ENCODE measurements around the gene JAZF1.

Gene JAZF1

DNA sequence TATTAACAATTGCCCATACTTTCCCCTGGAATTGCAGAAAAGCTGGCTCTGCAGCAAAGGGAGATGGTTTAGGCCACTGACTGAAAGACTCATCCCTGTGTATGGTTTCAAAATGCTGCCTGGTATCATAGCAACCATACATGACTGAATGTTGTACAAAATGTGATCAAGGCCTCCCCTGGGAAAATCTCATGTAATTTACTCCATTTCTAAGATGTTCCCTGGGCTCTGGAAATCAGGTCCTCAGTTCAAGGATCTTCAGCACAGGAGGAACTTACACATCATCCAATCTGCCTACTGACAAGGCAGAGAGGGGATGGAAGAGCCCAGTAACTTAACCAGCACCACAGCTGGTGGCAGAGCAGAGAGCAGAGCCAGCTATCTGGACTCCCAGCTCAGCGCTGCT lies 111.8 kb downstream of the JAZF1 start:
- H3K4me1 ChIP-seq (ENCODE audit: control insufficient read depth in 1 of 2, insufficient read depth in 2 of 2, low read length in 2 of 2) = peaks cover 12 to 32% of the 10 kb centered on the region in 2 donors

GRCh38 chr7:28067171-28067570 lies 113.4 kb downstream of the JAZF1 start:
- H3K4me1 ChIP-seq (ENCODE audit: control insufficient read depth in 1 of 2, insufficient read depth in 2 of 2, low read length in 2 of 2) = peaks cover 12 to 39% of the 10 kb centered on the region in 2 donors
- no peaks in the 10 kb centered on the region for H3K9me3 ChIP-seq (ENCODE audit: control insufficient read depth in 1 of 2, low read length in 2 of 2)
- no peak overlapping the region for H3K27ac ChIP-seq (ENCODE audit: low read length)

More for the DNA sequence above, 111.8 kb downstream of the JAZF1 start:
- H3K27me3 ChIP-seq (ENCODE audit: low read depth, low read length) = no peaks in the 10 kb centered on the region
- no peak overlapping the region for H3K4me3 ChIP-seq (ENCODE audit: low read depth in 1 of 2, low read length in 2 of 2)
- H3K36me3 ChIP-seq (ENCODE audit: control insufficient read depth in 1 of 2, insufficient read depth in 2 of 2, low read length in 2 of 2) = no peaks in the 10 kb centered on the region
- peak overlapping the region; percentile 27 for H3K27ac ChIP-seq (ENCODE audit: low read length)
- no peaks in the 10 kb centered on the region for H3K9me3 ChIP-seq (ENCODE audit: control insufficient read depth in 1 of 2, low read length in 2 of 2)

GRCh38 chr7:28065721-28066285 lies 114.8 kb downstream of the JAZF1 start:
- Histone ChIP-seq H3K27ac (ENCODE audit: low read length) (peak overlapping the region; percentile 65), H3K27me3 (ENCODE audit: low read depth, low read length) (no peaks in the 10 kb centered on the region), H3K9me3 (ENCODE audit: control insufficient read depth in 1 of 2, low read length in 2 of 2) (no peaks in the 10 kb centered on the region), H3K4me1 (ENCODE audit: control insufficient read depth in 1 of 2, insufficient read depth in 2 of 2, low read length in 2 of 2) (peaks cover 12 to 33% of the 10 kb centered on the region in 2 donors), H3K4me3 (ENCODE audit: low read depth in 1 of 2, low read length in 2 of 2) (no peak overlapping the region), H3K36me3 (ENCODE audit: control insufficient read depth in 1 of 2, insufficient read depth in 2 of 2, low read length in 2 of 2) (no peaks in the 10 kb centered on the region)

More at GRCh38 chr7:28067171-28067570, 113.4 kb downstream of the JAZF1 start:
- no peaks in the 10 kb centered on the region for H3K27me3 ChIP-seq (ENCODE audit: low read depth, low read length)
- no peaks in the 10 kb centered on the region for H3K36me3 ChIP-seq (ENCODE audit: control insufficient read depth in 1 of 2, insufficient read depth in 2 of 2, low read length in 2 of 2)
- no peak overlapping the region for H3K4me3 ChIP-seq (ENCODE audit: low read depth in 1 of 2, low read length in 2 of 2)

GRCh38 chr7:28065308-28065707 lies 115.3 kb downstream of the JAZF1 start:
- Histone ChIP-seq H3K27me3 (ENCODE audit: low read depth, low read length) (no peaks in the 10 kb centered on the region), H3K27ac (ENCODE audit: low read length) (peak overlapping the region; percentile 65), H3K4me3 (ENCODE audit: low read depth in 1 of 2, low read length in 2 of 2) (no peak overlapping the region), H3K36me3 (ENCODE audit: control insufficient read depth in 1 of 2, insufficient read depth in 2 of 2, low read length in 2 of 2) (no peaks in the 10 kb centered on the region), H3K9me3 (ENCODE audit: control insufficient read depth in 1 of 2, low read length in 2 of 2) (no peaks in the 10 kb centered on the region), H3K4me1 (ENCODE audit: control insufficient read depth in 1 of 2, insufficient read depth in 2 of 2, low read length in 2 of 2) (peaks cover 12 to 28% of the 10 kb centered on the region in 2 donors)

DNA sequence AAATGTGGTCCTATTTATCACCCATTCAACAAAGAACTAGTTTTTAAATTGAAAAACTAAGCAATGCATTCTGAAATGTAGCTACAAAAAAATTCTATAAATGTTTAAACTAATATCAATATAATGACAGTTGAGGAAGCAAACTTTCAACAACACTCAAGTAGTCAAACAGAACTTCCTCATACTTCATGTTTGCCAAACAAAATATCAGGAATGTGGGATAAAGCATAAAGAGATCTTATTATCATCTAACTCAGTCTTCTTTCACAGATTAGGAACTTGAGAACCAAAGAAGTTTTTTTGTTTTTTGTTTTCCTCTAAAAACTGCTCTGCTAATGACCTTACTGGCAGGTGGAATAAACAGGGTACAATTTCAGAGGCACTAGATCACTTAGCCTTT lies 116.2 kb downstream of the JAZF1 start:
- peaks cover 8 to 22% of the 10 kb centered on the region in 2 donors for H3K4me1 ChIP-seq (ENCODE audit: control insufficient read depth in 1 of 2, insufficient read depth in 2 of 2, low read length in 2 of 2)
- no peaks in the 10 kb centered on the region for H3K9me3 ChIP-seq (ENCODE audit: control insufficient read depth in 1 of 2, low read length in 2 of 2)
- H3K27ac ChIP-seq (ENCODE audit: low read length) = no peak overlapping the region
- H3K36me3 ChIP-seq (ENCODE audit: control insufficient read depth in 1 of 2, insufficient read depth in 2 of 2, low read length in 2 of 2) = no peaks in the 10 kb centered on the region
- no peak overlapping the region for H3K4me3 ChIP-seq (ENCODE audit: low read depth in 1 of 2, low read length in 2 of 2)
- H3K27me3 ChIP-seq (ENCODE audit: low read depth, low read length) = no peaks in the 10 kb centered on the region

DNA sequence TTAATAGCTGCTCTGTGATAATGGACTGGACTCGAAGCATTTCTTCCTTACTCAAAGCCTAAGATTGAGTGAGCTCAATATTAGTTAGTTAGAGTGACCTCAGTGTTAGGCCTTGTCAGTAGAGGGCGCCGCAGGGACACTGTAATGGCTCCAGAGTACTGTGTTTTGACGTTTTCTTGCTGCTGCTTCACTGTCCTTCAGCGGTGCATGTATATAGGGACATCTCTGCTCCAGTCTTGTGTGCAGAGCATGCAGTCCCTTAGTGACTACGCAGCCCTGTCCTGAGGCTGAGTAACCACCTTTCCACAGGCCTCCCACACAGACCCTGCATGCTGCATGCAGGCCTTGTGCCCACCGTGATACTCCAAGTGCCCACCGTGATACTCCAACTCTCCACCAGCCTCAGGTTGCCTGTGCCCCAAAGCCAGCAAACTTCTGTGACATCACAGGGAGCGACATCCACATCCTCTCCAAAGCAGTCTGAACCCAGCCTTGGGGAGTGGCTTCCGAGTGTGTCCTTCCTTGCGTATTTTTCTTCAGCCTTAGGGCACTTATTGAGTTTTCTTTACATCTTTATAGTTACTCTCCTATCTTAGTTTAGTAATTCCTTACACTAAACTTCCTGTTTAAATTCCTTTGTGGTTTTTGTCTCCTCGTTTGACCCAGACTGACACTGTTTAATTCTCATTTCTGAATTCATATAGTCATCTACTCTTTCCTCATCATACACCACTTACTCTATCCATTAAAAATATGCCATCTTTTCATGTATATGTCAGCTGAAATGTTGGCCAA lies 118.2 kb downstream of the JAZF1 start:
- no peaks in the 10 kb centered on the region for H3K27me3 ChIP-seq (ENCODE audit: low read depth, low read length)
- no peak overlapping the region for H3K4me3 ChIP-seq (ENCODE audit: low read depth in 1 of 2, low read length in 2 of 2)
- H3K4me1 ChIP-seq (ENCODE audit: control insufficient read depth in 1 of 2, insufficient read depth in 2 of 2, low read length in 2 of 2) = peaks cover 0 to 7% of the 10 kb centered on the region in 2 donors
- H3K27ac ChIP-seq (ENCODE audit: low read length) = no peak overlapping the region
- no peaks in the 10 kb centered on the region for H3K36me3 ChIP-seq (ENCODE audit: control insufficient read depth in 1 of 2, insufficient read depth in 2 of 2, low read length in 2 of 2)
- no peaks in the 10 kb centered on the region for H3K9me3 ChIP-seq (ENCODE audit: control insufficient read depth in 1 of 2, low read length in 2 of 2)

- no peaks in the 10 kb centered on the region for H3K9me3 ChIP-seq (ENCODE audit: control insufficient read depth in 1 of 2, low read length in 2 of 2)
Measured at GRCh38 chr7:28061824-28062196, 118.8 kb downstream of the JAZF1 start.

DNA sequence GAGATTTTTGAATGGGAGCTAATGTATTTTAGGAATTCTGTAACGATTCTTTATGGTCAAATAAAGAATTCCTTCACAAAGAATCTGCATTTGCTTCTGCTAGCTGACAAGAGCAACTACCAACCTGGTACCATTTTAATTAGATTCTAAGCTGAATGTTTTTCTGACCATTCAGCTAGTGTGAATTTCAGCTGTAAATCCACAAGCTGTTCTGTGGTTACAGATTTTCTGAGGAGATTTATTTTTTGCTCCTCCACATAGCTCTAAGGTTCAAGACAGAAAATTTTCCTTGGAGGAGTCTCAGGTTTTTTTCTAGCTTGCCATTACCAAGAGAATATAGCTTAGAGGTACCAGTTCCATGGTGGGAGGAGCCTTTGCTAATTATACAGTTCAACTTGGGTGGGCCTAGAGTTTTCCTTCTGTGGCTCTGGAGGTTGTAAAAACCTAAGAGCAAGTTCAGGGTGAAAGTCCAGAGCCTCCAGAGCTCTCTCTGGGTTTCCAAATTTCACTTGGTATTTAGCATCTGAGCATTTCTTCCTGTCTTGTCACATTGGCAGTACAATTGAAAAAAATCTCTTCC lies 120.1 kb downstream of the JAZF1 start:
- Histone ChIP-seq H3K27ac (ENCODE audit: low read length) (no peak overlapping the region), H3K9me3 (ENCODE audit: control insufficient read depth in 1 of 2, low read length in 2 of 2) (no peaks in the 10 kb centered on the region), H3K4me3 (ENCODE audit: low read depth in 1 of 2, low read length in 2 of 2) (no peak overlapping the region), H3K4me1 (ENCODE audit: control insufficient read depth in 1 of 2, insufficient read depth in 2 of 2, low read length in 2 of 2) (peaks cover 0 to 7% of the 10 kb centered on the region in 2 donors), H3K27me3 (ENCODE audit: low read depth, low read length) (no peaks in the 10 kb centered on the region), H3K36me3 (ENCODE audit: control insufficient read depth in 1 of 2, insufficient read depth in 2 of 2, low read length in 2 of 2) (no peaks in the 10 kb centered on the region)

More at GRCh38 chr7:28061824-28062196, 118.8 kb downstream of the JAZF1 start:
- no peaks in the 10 kb centered on the region for H3K36me3 ChIP-seq (ENCODE audit: control insufficient read depth in 1 of 2, insufficient read depth in 2 of 2, low read length in 2 of 2)
- H3K4me3 ChIP-seq (ENCODE audit: low read depth in 1 of 2, low read length in 2 of 2) = no peak overlapping the region
- H3K4me1 ChIP-seq (ENCODE audit: control insufficient read depth in 1 of 2, insufficient read depth in 2 of 2, low read length in 2 of 2) = peaks cover 0 to 7% of the 10 kb centered on the region in 2 donors
- H3K27me3 ChIP-seq (ENCODE audit: low read depth, low read length) = no peaks in the 10 kb centered on the region
- no peak overlapping the region for H3K27ac ChIP-seq (ENCODE audit: low read length)

GRCh38 chr7:28055161-28055544 lies 125.4 kb downstream of the JAZF1 start:
- no peak overlapping the region for H3K4me3 ChIP-seq (ENCODE audit: low read depth in 1 of 2, low read length in 2 of 2)

DNA sequence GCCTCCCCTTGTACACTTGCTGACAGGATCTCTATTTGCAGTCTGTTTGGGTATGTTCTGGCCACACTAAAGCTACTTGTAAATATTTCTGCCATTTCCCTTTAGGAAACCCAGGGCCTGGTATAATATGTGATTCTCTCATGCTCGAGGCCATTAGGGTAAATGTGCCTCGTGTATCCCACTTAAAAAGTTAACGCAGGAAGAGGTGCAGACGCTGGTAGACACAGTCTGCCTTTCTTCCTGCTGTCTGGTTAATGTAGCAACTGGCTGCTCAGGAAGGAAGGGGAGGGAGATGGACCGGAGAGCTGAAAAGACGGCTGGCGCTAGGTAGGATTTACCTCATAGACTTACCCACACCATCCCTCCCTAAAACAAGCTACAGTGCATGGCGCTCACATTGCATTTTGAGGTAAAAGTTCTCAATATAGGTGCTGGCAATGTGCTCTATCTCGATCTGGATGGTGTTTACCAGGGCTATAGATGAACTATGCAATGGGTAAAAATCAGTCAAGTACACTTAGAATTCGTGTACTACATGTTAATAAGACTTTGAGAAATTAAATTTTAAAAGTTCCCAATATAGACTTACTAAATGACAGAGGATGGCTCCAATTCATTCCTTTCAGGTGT lies 125.9 kb downstream of the JAZF1 start:
- Histone ChIP-seq H3K27me3 (ENCODE audit: low read depth, low read length) (no peaks in the 10 kb centered on the region), H3K27ac (ENCODE audit: low read length) (no peak overlapping the region), H3K36me3 (ENCODE audit: control insufficient read depth in 1 of 2, insufficient read depth in 2 of 2, low read length in 2 of 2) (no peaks in the 10 kb centered on the region), H3K4me3 (ENCODE audit: low read depth in 1 of 2, low read length in 2 of 2) (no peak overlapping the region), H3K9me3 (ENCODE audit: control insufficient read depth in 1 of 2, low read length in 2 of 2) (no peaks in the 10 kb centered on the region), H3K4me1 (ENCODE audit: control insufficient read depth in 1 of 2, insufficient read depth in 2 of 2, low read length in 2 of 2) (no peaks in the 10 kb centered on the region)

More at GRCh38 chr7:28055161-28055544, 125.4 kb downstream of the JAZF1 start:
- no peaks in the 10 kb centered on the region for H3K27me3 ChIP-seq (ENCODE audit: low read depth, low read length)
- no peaks in the 10 kb centered on the region for H3K4me1 ChIP-seq (ENCODE audit: control insufficient read depth in 1 of 2, insufficient read depth in 2 of 2, low read length in 2 of 2)
- H3K9me3 ChIP-seq (ENCODE audit: control insufficient read depth in 1 of 2, low read length in 2 of 2) = no peaks in the 10 kb centered on the region
- H3K36me3 ChIP-seq (ENCODE audit: control insufficient read depth in 1 of 2, insufficient read depth in 2 of 2, low read length in 2 of 2) = no peaks in the 10 kb centered on the region
- no peak overlapping the region for H3K27ac ChIP-seq (ENCODE audit: low read length)

DNA sequence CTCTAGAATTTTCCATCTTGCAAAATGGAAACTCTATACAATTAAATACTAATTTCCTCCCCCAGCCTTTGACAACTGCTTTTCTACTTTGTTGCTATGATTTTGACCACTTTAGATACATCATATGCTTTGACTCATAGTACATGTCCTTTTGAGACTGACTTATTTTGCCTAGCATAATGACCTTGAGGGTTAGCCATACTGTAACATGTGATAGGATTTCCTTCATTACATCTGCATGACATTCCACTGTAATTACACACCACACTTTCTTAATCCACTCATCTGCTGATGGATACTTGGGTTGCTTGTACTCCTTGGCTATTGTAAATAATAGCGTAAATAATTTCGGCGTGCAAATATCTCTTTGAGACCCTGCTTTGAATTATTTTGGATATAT lies 127.7 kb downstream of the JAZF1 start:
- H3K27me3 ChIP-seq (ENCODE audit: low read depth, low read length) = no peaks in the 10 kb centered on the region
- H3K4me1 ChIP-seq (ENCODE audit: control insufficient read depth in 1 of 2, insufficient read depth in 2 of 2, low read length in 2 of 2) = no peaks in the 10 kb centered on the region
- no peaks in the 10 kb centered on the region for H3K36me3 ChIP-seq (ENCODE audit: control insufficient read depth in 1 of 2, insufficient read depth in 2 of 2, low read length in 2 of 2)
- no peak overlapping the region for H3K27ac ChIP-seq (ENCODE audit: low read length)
- no peaks in the 10 kb centered on the region for H3K9me3 ChIP-seq (ENCODE audit: control insufficient read depth in 1 of 2, low read length in 2 of 2)
- no peak overlapping the region for H3K4me3 ChIP-seq (ENCODE audit: low read depth in 1 of 2, low read length in 2 of 2)
